Neural crest cell (in vitro differentiated cells): ENCODE data around the gene KRTAP3-1. TPM values are rescaled to one million over a fixed set of nuclear protein-coding genes. Genes with fewer than 3 reads are reported as not detected.

ENCODE experiments used
- DNase-seq: peaks from one replicate; pipeline ENCODE4 v3.0.0; 2021; ENCODE audit warnings: low read depth, mixed read lengths, low spot score
- H3K27ac Mint-ChIP-seq: one replicate; pipeline ENCODE4 v1.8.0; 2021; ENCODE audit warnings: mild to moderate bottlenecking, mixed read lengths; ENCODE audit not compliant: unreplicated experiment
- H3K27me3 Mint-ChIP-seq: 2 replicates; pipeline ENCODE4 v1.8.0; 2021; ENCODE audit warnings: low read depth, mild to moderate bottlenecking, mixed read lengths
- H3K36me3 Mint-ChIP-seq: 2 replicates; pipeline ENCODE4 v1.8.0; 2021; ENCODE audit warnings: low read depth, mild to moderate bottlenecking, mixed read lengths
- H3K4me1 Mint-ChIP-seq: 2 replicates; pipeline ENCODE4 v1.8.0; 2021; ENCODE audit warnings: mixed read lengths
- H3K4me3 Mint-ChIP-seq: one replicate; pipeline ENCODE4 v1.8.0; 2021; ENCODE audit warnings: mild to moderate bottlenecking, mixed read lengths
- H3K9me3 Mint-ChIP-seq: 2 replicates; pipeline ENCODE4 v1.8.0; 2021; ENCODE audit warnings: mixed read lengths
- CTCF ChIP-seq: fragments of 200-600 bp; sonication (generic); conservative IDR thresholded peaks from 2 replicates; pipeline ENCODE4 v1.5.0; 2021; ENCODE audit warnings: antibody characterized with exemption, mild to moderate bottlenecking
- total RNA-seq: library from RNA; stranded (reverse); gene quantifications from 2 replicates; pipeline ENCODE4 v1.2.1, GENCODE V29; 2021

KRTAP3-1 gene
- total RNA-seq, 1 donor from 2014 or later = not detected

DNA sequence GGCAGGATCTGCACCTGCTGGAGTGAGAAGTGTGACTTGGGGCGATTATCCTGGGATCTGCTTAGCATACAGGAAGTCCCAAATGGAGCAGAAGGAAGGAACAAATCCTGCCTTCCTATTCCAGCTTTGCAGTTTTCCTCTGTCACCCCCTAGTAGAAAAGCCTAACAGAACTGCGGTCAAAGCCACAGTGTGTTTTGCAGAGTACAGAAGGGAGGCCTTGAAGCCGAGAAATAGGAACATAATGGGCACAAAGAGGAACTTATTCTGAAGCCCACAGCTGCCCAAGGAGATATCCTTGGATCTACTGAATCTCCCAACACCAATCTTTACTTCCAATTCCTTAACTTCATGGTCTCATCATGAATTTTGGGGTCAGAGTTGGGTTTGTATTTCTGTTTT, 9.6 kb upstream of the KRTAP3-1 start:
- no peaks in the 10 kb centered on the region for H3K36me3 Mint-ChIP-seq
- TF ChIP-seq CTCF = no peak
- no peak for DNase-seq
- no peak overlapping the region for H3K27ac Mint-ChIP-seq
- no peaks in the 10 kb centered on the region for H3K27me3 Mint-ChIP-seq
- H3K4me1 Mint-ChIP-seq = peaks cover 5% of the 10 kb centered on the region
- H3K4me3 Mint-ChIP-seq = no peak overlapping the region
- peaks cover 6% of the 10 kb centered on the region for H3K9me3 Mint-ChIP-seq

GRCh38 chr17:41016578-41017215, 7.8 kb upstream of the KRTAP3-1 start:
- Mint-ChIP-seq H3K4me1 (peaks cover 5% of the 10 kb centered on the region), H3K4me3 (no peak overlapping the region), H3K27ac (no peak overlapping the region), H3K27me3 (no peaks in the 10 kb centered on the region), H3K9me3 (peaks cover 2% of the 10 kb centered on the region), H3K36me3 (no peaks in the 10 kb centered on the region)
- no peak for DNase-seq
- no peak for TF ChIP-seq CTCF

DNA sequence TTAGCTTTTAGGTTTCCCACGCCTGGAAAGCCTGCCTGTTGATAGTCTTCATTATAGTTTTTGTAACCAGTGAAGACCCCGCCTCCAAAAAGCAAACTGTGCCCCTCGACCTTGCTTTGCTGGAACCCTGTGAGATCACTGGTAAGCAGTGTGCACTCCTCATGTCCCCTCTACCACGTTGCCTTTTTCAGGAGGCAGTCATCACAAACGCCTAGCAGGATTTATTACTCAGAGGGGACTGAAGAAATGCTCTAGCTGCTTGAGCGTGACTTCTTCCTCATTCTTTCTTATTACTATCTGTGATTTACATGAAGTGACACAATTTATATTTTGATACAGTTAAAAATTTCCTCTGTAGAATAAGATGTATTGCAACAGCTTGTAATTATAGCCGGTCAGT, 6.5 kb upstream of the KRTAP3-1 start:
- Mint-ChIP-seq H3K9me3 (no peaks in the 10 kb centered on the region), H3K4me3 (no peak overlapping the region)
- TF ChIP-seq CTCF = no peak

GRCh38 chr17:41013606-41014005, 4.7 kb upstream of the KRTAP3-1 start:
- DNase-seq = no peak
- Mint-ChIP-seq H3K36me3 (no peaks in the 10 kb centered on the region), H3K27me3 (no peaks in the 10 kb centered on the region), H3K4me3 (no peak overlapping the region), H3K27ac (no peak overlapping the region), H3K9me3 (no peaks in the 10 kb centered on the region), H3K4me1 (peaks cover 5% of the 10 kb centered on the region)
- no peak for TF ChIP-seq CTCF

More for the DNA sequence above, 6.5 kb upstream of the KRTAP3-1 start:
- H3K4me1 Mint-ChIP-seq = peaks cover 5% of the 10 kb centered on the region
- no peaks in the 10 kb centered on the region for H3K27me3 Mint-ChIP-seq
- H3K27ac Mint-ChIP-seq = no peak overlapping the region
- no peak for DNase-seq
- H3K36me3 Mint-ChIP-seq = no peaks in the 10 kb centered on the region

GRCh38 chr17:41013181-41013580, 4.3 kb upstream of the KRTAP3-1 start:
- DNase-seq = no peak
- no peaks in the 10 kb centered on the region for H3K27me3 Mint-ChIP-seq
- H3K36me3 Mint-ChIP-seq = no peaks in the 10 kb centered on the region
- no peak overlapping the region for H3K4me3 Mint-ChIP-seq
- no peak for TF ChIP-seq CTCF
- H3K9me3 Mint-ChIP-seq = no peaks in the 10 kb centered on the region
- no peak overlapping the region for H3K27ac Mint-ChIP-seq
- peaks cover 5% of the 10 kb centered on the region for H3K4me1 Mint-ChIP-seq
